ENCODE data around the gene PHF21A.

GRCh38 chr11:45982656-45983470 lies 138.4 kb downstream of the PHF21A start:
- TF ChIP-seq CTCF (IDR thresholded peaks at IDR 0.05): no peak
- TF ChIP-seq, protein P1, sequence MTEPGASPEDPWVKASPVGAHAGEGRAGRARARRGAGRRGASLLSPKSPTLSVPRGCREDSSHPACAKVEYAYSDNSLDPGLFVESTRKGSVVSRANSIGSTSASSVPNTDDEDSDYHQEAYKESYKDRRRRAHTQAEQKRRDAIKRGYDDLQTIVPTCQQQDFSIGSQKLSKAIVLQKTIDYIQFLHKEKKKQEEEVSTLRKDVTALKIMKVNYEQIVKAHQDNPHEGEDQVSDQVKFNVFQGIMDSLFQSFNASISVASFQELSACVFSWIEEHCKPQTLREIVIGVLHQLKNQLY (CRISPR knock-in tag; IDR thresholded peaks at IDR 0.05): no peak
- TF ChIP-seq SP1 (CRISPR knock-in tag; conservative IDR thresholded peaks at IDR 0.05): no peak
- TF ChIP-seq ZSCAN18 (CRISPR knock-in tag; IDR thresholded peaks at IDR 0.05): no peak
- TF ChIP-seq EMX1 (CRISPR knock-in tag; IDR thresholded peaks at IDR 0.05): no peak
- no peak for TF ChIP-seq ESRRA (CRISPR knock-in tag; IDR thresholded peaks at IDR 0.05; ENCODE audit: borderline replicate concordance)
- TF ChIP-seq NR2C2 (CRISPR knock-in tag; IDR thresholded peaks at IDR 0.05): no peak
- no peak for TF ChIP-seq ZBTB43 (CRISPR knock-in tag; IDR thresholded peaks at IDR 0.05)
- TF ChIP-seq TP53 (CRISPR knock-in tag; IDR thresholded peaks at IDR 0.05): no peak

Data from WTC11 (cell line).